GM18907 (cell line): ENCODE results near the gene HSF2.
A peak's percentile ranks its signal among the peaks of the same experiment; 100 is the strongest.

Source experiments
- ATAC-seq: cut with Tn5 transposase; IDR thresholded peaks from one replicate; pipeline ENCODE4 v1.9.1; 2021; ENCODE audit warnings: mild to moderate bottlenecking, moderate library complexity; ENCODE audit not compliant: unreplicated experiment

The HSF2 gene

GRCh38 chr6:122394016-122394415, 5.4 kb upstream of the HSF2 start:
- no peak for ATAC-seq

- no peak for ATAC-seq
Measured at GRCh38 chr6:122399055-122399347, 451 bp upstream of the HSF2 start.

- ATAC-seq = no peak
Measured at GRCh38 chr6:122400121-122400450, 634 bp downstream of the HSF2 start.

- ATAC-seq = no peak
Measured at GRCh38 chr6:122400462-122401089, 1.1 kb downstream of the HSF2 start.

- ATAC-seq = no peak
Measured at GRCh38 chr6:122401104-122401503, 1.7 kb downstream of the HSF2 start.

- ATAC-seq = no peak
Measured at GRCh38 chr6:122404444-122404843, 5.0 kb downstream of the HSF2 start.

GRCh38 chr6:122405417-122405816, 6.0 kb downstream of the HSF2 start:
- no peak for ATAC-seq

- ATAC-seq = no peak
Measured at GRCh38 chr6:122406187-122406586, 6.7 kb downstream of the HSF2 start.

- no peak for ATAC-seq
Measured at GRCh38 chr6:122407712-122408111, 8.3 kb downstream of the HSF2 start.

- no peak for ATAC-seq
Measured at GRCh38 chr6:122408240-122408639, 8.8 kb downstream of the HSF2 start.

GRCh38 chr6:122408702-122409458, 9.4 kb downstream of the HSF2 start:
- ATAC-seq = no peak

- no peak for ATAC-seq
Measured at GRCh38 chr6:122412001-122412400, 12.5 kb downstream of the HSF2 start.

- ATAC-seq = no peak
Measured at GRCh38 chr6:122416825-122417224, 17.4 kb downstream of the HSF2 start.

- no peak for ATAC-seq
Measured at GRCh38 chr6:122422003-122422402, 22.6 kb downstream of the HSF2 start.

- ATAC-seq = peak; percentile 87
Measured at GRCh38 chr6:122422614-122423267, 23.3 kb downstream of the HSF2 start.

GRCh38 chr6:122423734-122424133, 24.3 kb downstream of the HSF2 start:
- ATAC-seq = no peak

GRCh38 chr6:122426597-122426996, 27.1 kb downstream of the HSF2 start:
- no peak for ATAC-seq

GRCh38 chr6:122428781-122429180, 29.3 kb downstream of the HSF2 start:
- ATAC-seq = no peak

GRCh38 chr6:122429323-122429722, 29.9 kb downstream of the HSF2 start:
- ATAC-seq = no peak

- no peak for ATAC-seq
Measured at GRCh38 chr6:122431780-122432179, 32.3 kb downstream of the HSF2 start.

GRCh38 chr6:122432816-122433215, 33.4 kb downstream of the HSF2 start:
- no peak for ATAC-seq

GRCh38 chr6:122438975-122439374, 39.5 kb downstream of the HSF2 start:
- no peak for ATAC-seq
